ENCODE data around the gene TOP1. TPM values are rescaled to one million over a fixed set of nuclear protein-coding genes. Genes with fewer than 3 reads are reported as not detected.

The TOP1 gene
- total and polyA plus RNA-seq, 8 donors, result 14.8 to 46.2 (median 21.7) TPM

DNA sequence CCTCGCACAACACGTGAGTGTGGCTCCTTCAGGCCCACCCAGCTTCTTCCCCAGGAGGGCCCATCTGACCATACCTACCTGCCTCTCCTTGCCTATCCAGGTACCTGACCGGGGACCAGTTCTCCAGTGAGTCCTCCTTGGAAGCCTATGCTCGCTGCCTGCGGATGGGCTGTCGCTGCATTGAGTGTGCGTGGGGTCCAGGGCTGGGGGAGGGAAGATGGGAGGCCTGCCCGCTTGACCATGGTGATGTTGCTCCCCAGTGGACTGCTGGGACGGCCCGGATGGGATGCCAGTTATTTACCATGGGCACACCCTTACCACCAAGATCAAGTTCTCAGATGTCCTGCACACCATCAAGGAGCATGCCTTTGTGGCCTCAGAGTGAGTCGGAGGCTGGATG lies 135.2 kb downstream of the TOP1 start:
- Histone ChIP-seq H3K27ac (no peak overlapping the region), H3K4me1 (peaks cover 0 to 20% (median 15%) of the 10 kb centered on the region in 4 donors), H3K27me3 (no peaks in the 10 kb centered on the region), H3K4me3 (no peak overlapping the region), H3K9me3 (no peaks in the 10 kb centered on the region), H3K36me3 (peaks cover 65 to 93% (median 83%) of the 10 kb centered on the region in 4 donors)
- intact Hi-C loops (cut with DNase I; ENCODE audit: low total_unique reads), result no loop called here
- 94 to 99% (median 96%) methylated on average over 9 to 11 of the region's 11 CpGs for WGBS, 5 donors
- DNase-seq, result no peak
- TF ChIP-seq POLR2AphosphoS5 (IDR thresholded peaks at IDR 0.05) (no peak), POLR2A (IDR thresholded peaks at IDR 0.05) (no peak), EP300 (IDR thresholded peaks at IDR 0.05) (no peak)
- TF ChIP-seq, protein P1, sequence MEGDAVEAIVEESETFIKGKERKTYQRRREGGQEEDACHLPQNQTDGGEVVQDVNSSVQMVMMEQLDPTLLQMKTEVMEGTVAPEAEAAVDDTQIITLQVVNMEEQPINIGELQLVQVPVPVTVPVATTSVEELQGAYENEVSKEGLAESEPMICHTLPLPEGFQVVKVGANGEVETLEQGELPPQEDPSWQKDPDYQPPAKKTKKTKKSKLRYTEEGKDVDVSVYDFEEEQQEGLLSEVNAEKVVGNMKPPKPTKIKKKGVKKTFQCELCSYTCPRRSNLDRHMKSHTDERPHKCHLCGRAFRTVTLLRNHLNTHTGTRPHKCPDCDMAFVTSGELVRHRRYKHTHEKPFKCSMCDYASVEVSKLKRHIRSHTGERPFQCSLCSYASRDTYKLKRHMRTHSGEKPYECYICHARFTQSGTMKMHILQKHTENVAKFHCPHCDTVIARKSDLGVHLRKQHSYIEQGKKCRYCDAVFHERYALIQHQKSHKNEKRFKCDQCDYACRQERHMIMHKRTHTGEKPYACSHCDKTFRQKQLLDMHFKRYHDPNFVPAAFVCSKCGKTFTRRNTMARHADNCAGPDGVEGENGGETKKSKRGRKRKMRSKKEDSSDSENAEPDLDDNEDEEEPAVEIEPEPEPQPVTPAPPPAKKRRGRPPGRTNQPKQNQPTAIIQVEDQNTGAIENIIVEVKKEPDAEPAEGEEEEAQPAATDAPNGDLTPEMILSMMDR (IDR thresholded peaks at IDR 0.05), result no peak

DNA sequence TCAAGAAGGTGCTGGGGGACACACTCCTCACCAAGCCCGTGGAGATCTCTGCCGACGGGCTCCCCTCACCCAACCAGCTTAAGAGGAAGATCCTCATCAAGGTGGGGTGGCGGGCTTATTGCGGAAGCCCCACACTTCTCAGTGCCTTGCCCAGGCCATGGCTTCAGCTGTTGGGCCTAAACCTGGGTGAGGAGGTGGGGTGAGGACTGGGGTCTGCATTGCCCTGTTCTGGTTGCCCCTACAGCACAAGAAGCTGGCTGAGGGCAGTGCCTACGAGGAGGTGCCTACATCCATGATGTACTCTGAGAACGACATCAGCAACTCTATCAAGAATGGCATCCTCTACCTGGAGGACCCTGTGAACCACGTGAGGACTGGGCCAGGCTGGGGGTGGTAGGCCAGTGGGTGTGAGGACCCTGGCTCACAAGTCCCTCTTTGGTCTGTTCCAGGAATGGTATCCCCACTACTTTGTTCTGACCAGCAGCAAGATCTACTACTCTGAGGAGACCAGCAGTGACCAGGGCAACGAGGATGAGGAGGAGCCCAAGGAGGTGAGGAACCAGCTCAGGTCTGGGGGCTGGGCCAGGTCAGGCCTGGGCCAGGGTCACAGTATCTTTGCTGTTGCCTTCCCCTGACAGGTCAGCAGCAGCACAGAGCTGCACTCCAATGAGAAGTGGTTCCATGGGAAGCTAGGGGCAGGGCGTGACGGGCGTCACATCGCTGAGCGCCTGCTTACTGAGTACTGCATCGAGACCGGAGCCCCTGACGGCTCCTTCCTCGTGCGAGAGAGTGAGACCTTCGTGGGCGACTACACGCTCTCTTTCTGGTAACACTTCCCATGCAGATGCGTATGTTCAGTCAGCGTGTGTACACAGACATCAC lies 136.6 kb downstream of the TOP1 start:
- intact Hi-C loops (cut with DNase I; ENCODE audit: low total_unique reads), result no loop called here
- Histone ChIP-seq H3K9me3 (no peaks in the 10 kb centered on the region), H3K27ac (no peak overlapping the region), H3K4me1 (peaks cover 0 to 12% (median 8%) of the 10 kb centered on the region in 4 donors), H3K27me3 (no peaks in the 10 kb centered on the region), H3K4me3 (no peak overlapping the region), H3K36me3 (peaks cover 74 to 98% (median 87%) of the 10 kb centered on the region in 4 donors)
- DNase-seq, result no peak
- TF ChIP-seq EP300 (IDR thresholded peaks at IDR 0.05) (no peak), POLR2AphosphoS5 (IDR thresholded peaks at IDR 0.05) (no peak), POLR2A (IDR thresholded peaks at IDR 0.05) (no peak)
- TF ChIP-seq, protein P1 (IDR thresholded peaks at IDR 0.05), result no peak
- 86 to 93% (median 92%) methylated on average over 21 to 24 of the region's 24 CpGs for whole genome bisulfite sequencing, 5 donors

DNA sequence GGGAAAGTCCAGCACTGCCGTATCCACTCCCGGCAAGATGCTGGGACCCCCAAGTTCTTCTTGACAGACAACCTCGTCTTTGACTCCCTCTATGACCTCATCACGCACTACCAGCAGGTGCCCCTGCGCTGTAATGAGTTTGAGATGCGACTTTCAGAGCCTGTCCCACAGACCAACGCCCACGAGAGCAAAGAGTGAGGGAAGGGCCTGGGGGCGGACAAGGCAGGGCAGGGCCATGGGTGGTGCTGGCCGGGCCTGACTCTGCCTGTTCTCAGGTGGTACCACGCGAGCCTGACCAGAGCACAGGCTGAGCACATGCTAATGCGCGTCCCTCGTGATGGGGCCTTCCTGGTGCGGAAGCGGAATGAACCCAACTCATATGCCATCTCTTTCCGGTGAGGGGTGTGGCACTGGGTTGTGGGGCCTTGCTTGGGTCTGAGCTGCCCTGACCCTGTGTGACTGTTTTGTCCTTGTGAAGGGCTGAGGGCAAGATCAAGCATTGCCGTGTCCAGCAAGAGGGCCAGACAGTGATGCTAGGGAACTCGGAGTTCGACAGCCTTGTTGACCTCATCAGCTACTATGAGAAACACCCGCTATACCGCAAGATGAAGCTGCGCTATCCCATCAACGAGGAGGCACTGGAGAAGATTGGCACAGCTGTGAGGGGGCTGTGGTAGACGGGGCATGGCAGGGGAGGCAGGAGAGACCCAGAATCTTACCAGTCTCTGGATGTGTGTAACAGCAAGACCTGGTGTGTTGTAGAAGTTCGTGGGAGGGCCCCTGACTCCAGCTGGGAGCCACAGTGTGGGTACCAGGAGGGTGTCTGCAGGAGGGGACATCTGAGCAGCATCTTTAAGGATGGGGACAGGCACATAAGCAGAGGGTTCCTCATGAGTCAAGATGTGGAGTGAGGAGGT lies 137.8 kb downstream of the TOP1 start:
- 89 to 92% (median 92%) methylated on average over 25 to 27 of the region's 27 CpGs for WGBS, 5 donors
- Histone ChIP-seq H3K4me3 (no peak overlapping the region), H3K4me1 (peaks cover 0 to 9% (median 6%) of the 10 kb centered on the region in 4 donors), H3K36me3 (peaks cover 75 to 99% (median 94%) of the 10 kb centered on the region in 4 donors), H3K9me3 (no peaks in the 10 kb centered on the region), H3K27me3 (no peaks in the 10 kb centered on the region), H3K27ac (no peak overlapping the region)
- DNase-seq, result no peak
- TF ChIP-seq EP300 (IDR thresholded peaks at IDR 0.05) (no peak), POLR2AphosphoS5 (IDR thresholded peaks at IDR 0.05) (no peak)
- TF ChIP-seq, protein P1 (IDR thresholded peaks at IDR 0.05), result no peak
- intact Hi-C loops (cut with DNase I; ENCODE audit: low total_unique reads), result no loop called here

GRCh38 chr20:41167118-41167470 lies 138.5 kb downstream of the TOP1 start:
- H3K4me1 ChIP-seq, result peaks cover 0 to 8% (median 4%) of the 10 kb centered on the region in 4 donors
- H3K4me3 ChIP-seq, result no peak overlapping the region
- no peaks in the 10 kb centered on the region for H3K9me3 ChIP-seq
- intact Hi-C loops (cut with DNase I; ENCODE audit: low total_unique reads), result no loop called here
- H3K27me3 ChIP-seq, result no peaks in the 10 kb centered on the region
- TF ChIP-seq POLR2A (IDR thresholded peaks at IDR 0.05), result no peak
- TF ChIP-seq, protein P1 (IDR thresholded peaks at IDR 0.05), result no peak
- no peak for TF ChIP-seq POLR2AphosphoS5 (IDR thresholded peaks at IDR 0.05)
- TF ChIP-seq EP300 (IDR thresholded peaks at IDR 0.05), result no peak
- no peak overlapping the region for H3K27ac ChIP-seq
- peaks cover 81 to 100% (median 99%) of the 10 kb centered on the region in 4 donors for H3K36me3 ChIP-seq
- WGBS, 5 donors, result 82 to 100% (median 96%) methylated on average over 3 of the region's 3 CpGs
- DNase-seq, result no peak

All from stomach (tissue), 9 donors.